WTC11 (cell line): ENCODE measurements around the gene MAP1B. TPM values are rescaled to one million over a fixed set of nuclear protein-coding genes. Genes with fewer than 3 reads are reported as not detected.

Source experiments
- ATAC-seq: fragments of 200-7000 bp; cut with Tn5 transposase; 2 replicates; pipeline ENCODE4 v1.10.0; 2021; ENCODE audit warnings: mild to moderate bottlenecking, moderate library complexity
- CTCF ChIA-PET: fragments of 300-600 bp; sonication (Branson Sonifier 250); formaldehyde crosslinking; loops from one replicate; lab custom pipeline; 2021; ENCODE audit warnings: antibody characterized with exemption; lab: Charles Lee
- POLR2A ChIA-PET: fragments of 350-600 bp; sonication (Branson Sonifier 250); formaldehyde crosslinking; loops from one replicate; lab custom pipeline; 2021; ENCODE audit warnings: antibody characterized with exemption; lab: Charles Lee
- DNase-seq: peaks from one replicate; pipeline ENCODE4 v3.0.0; 2021; ENCODE audit warnings: low spot score
- H3K27ac Mint-ChIP-seq: 2 replicates; pipeline ENCODE4 v1.8.0; 2021; ENCODE audit warnings: mixed read lengths
- H3K27me3 Mint-ChIP-seq: 2 replicates; pipeline ENCODE4 v1.8.0; 2021; ENCODE audit warnings: low read depth, mild to moderate bottlenecking, moderate library complexity, mixed read lengths
- H3K36me3 Mint-ChIP-seq: 2 replicates; pipeline ENCODE4 v1.8.0; 2021; ENCODE audit warnings: mixed read lengths
- H3K4me1 Mint-ChIP-seq: 2 replicates; pipeline ENCODE4 v1.8.0; 2022; ENCODE audit warnings: mixed read lengths
- H3K4me3 Mint-ChIP-seq: 2 replicates; pipeline ENCODE4 v1.8.0; 2021; ENCODE audit warnings: mild to moderate bottlenecking, moderate library complexity, mixed read lengths
- H3K9me3 Mint-ChIP-seq: 2 replicates; pipeline ENCODE4 v1.8.0; 2021; ENCODE audit warnings: mixed read lengths
- CREM ChIP-seq: sonication (generic); formaldehyde crosslinking; IDR thresholded peaks from 2 replicates; pipeline ENCODE4 v1.8.1; 2022; ENCODE audit warnings: mild to moderate bottlenecking, missing genetic modification reagents, moderate library complexity
- E2F4 ChIP-seq: sonication (generic); formaldehyde crosslinking; IDR thresholded peaks from 2 replicates; pipeline ENCODE4 v1.8.1; 2022; ENCODE audit warnings: low read depth, mild to moderate bottlenecking, moderate library complexity, missing genetic modification reagents, borderline replicate concordance
- ETV6 ChIP-seq: sonication (generic); formaldehyde crosslinking; IDR thresholded peaks from 2 replicates; pipeline ENCODE4 v1.8.1; 2022; ENCODE audit warnings: mild to moderate bottlenecking, missing genetic modification reagents
- FOXJ3 ChIP-seq: sonication (generic); formaldehyde crosslinking; IDR thresholded peaks from 2 replicates; pipeline ENCODE4 v1.9.0; 2021; ENCODE audit warnings: missing genetic modification reagents, mild to moderate bottlenecking, borderline replicate concordance
- FOXP1 ChIP-seq: sonication (generic); formaldehyde crosslinking; IDR thresholded peaks from 2 replicates; pipeline ENCODE4 v1.8.0; 2022; ENCODE audit warnings: missing genetic modification reagents, mild to moderate bottlenecking, moderate library complexity, borderline replicate concordance
- GABPB1 ChIP-seq: sonication (generic); formaldehyde crosslinking; IDR thresholded peaks from 2 replicates; pipeline ENCODE4 v1.8.1; 2023; ENCODE audit warnings: mild to moderate bottlenecking, missing genetic modification reagents
- GTF2I ChIP-seq: fragments of 250-450 bp; sonication (Bioruptor Pico); conservative IDR thresholded peaks from 2 replicates; pipeline ENCODE4 v1.4.0; 2021; ENCODE audit warnings: mild to moderate bottlenecking
- MAX ChIP-seq: sonication (generic); formaldehyde crosslinking; IDR thresholded peaks from 2 replicates; pipeline ENCODE4 v1.8.0; 2022; ENCODE audit warnings: mild to moderate bottlenecking, missing genetic modification reagents
- NFATC4 ChIP-seq: fragments of 250-450 bp; sonication (Bioruptor Pico); IDR thresholded peaks from 2 replicates; pipeline ENCODE4 v1.9.0; 2021; ENCODE audit warnings: mild to moderate bottlenecking
- NR3C1 ChIP-seq: sonication (generic); formaldehyde crosslinking; conservative IDR thresholded peaks from 2 replicates; pipeline ENCODE4 v1.8.1; 2023; ENCODE audit warnings: low read depth, mild to moderate bottlenecking, missing genetic modification reagents
- PRDM15 ChIP-seq: sonication (generic); formaldehyde crosslinking; IDR thresholded peaks from 2 replicates; pipeline ENCODE4 v1.8.0; 2022; ENCODE audit warnings: missing genetic modification reagents
- PREB ChIP-seq: sonication (generic); formaldehyde crosslinking; IDR thresholded peaks from 2 replicates; pipeline ENCODE4 v1.8.1; 2022; ENCODE audit warnings: mild to moderate bottlenecking, missing genetic modification reagents, moderate library complexity, borderline replicate concordance
- SMAD4 ChIP-seq: sonication (generic); formaldehyde crosslinking; IDR thresholded peaks from 2 replicates; pipeline ENCODE4 v1.8.0; 2022; ENCODE audit warnings: mild to moderate bottlenecking, missing genetic modification reagents
- ZBTB21 ChIP-seq: sonication (generic); formaldehyde crosslinking; IDR thresholded peaks from 2 replicates; pipeline ENCODE4 v1.8.1; 2023; ENCODE audit warnings: mild to moderate bottlenecking, missing genetic modification reagents, borderline replicate concordance
- ZNF219 ChIP-seq: sonication (generic); formaldehyde crosslinking; IDR thresholded peaks from 2 replicates; pipeline ENCODE4 v1.8.0; 2023; ENCODE audit warnings: missing genetic modification reagents, mild to moderate bottlenecking, borderline replicate concordance
- ZNF263 ChIP-seq: sonication (generic); formaldehyde crosslinking; IDR thresholded peaks from 2 replicates; pipeline ENCODE4 v1.8.1; 2022; ENCODE audit warnings: low read depth, mild to moderate bottlenecking, moderate library complexity, missing genetic modification reagents
- total RNA-seq: library from RNA; stranded (reverse); gene quantifications from 3 replicates; pipeline ENCODE4 v1.2.3, GENCODE V29; 2021
- TF ChIP-seq, protein P1 (sequence below): sonication (generic); formaldehyde crosslinking; conservative IDR thresholded peaks from 2 replicates; pipeline ENCODE4 v1.8.1; 2022; ENCODE audit warnings: mild to moderate bottlenecking, missing genetic modification reagents
- TF ChIP-seq, protein P2 (sequence below): sonication (generic); formaldehyde crosslinking; IDR thresholded peaks from 2 replicates; pipeline ENCODE4 v1.8.1; 2023; ENCODE audit warnings: mild to moderate bottlenecking, missing genetic modification reagents, moderate library complexity
- TF ChIP-seq, protein P3 (sequence below): sonication (generic); formaldehyde crosslinking; IDR thresholded peaks from 2 replicates; pipeline ENCODE4 v1.8.0; 2022; ENCODE audit warnings: mild to moderate bottlenecking, missing genetic modification reagents
- TF ChIP-seq, protein P4 (sequence below): fragments of 250-450 bp; sonication (Bioruptor Pico); IDR thresholded peaks from 2 replicates; pipeline ENCODE4 v1.9.0; 2021; ENCODE audit warnings: mild to moderate bottlenecking
- TF ChIP-seq, protein P5 (sequence below): sonication (generic); formaldehyde crosslinking; IDR thresholded peaks from 2 replicates; pipeline ENCODE4 v1.8.1; 2022; ENCODE audit warnings: low read depth, missing genetic modification reagents, borderline replicate concordance

MAP1B gene
- total RNA-seq, 1 experiment from 2014 or later, result 95.0 TPM

DNA sequence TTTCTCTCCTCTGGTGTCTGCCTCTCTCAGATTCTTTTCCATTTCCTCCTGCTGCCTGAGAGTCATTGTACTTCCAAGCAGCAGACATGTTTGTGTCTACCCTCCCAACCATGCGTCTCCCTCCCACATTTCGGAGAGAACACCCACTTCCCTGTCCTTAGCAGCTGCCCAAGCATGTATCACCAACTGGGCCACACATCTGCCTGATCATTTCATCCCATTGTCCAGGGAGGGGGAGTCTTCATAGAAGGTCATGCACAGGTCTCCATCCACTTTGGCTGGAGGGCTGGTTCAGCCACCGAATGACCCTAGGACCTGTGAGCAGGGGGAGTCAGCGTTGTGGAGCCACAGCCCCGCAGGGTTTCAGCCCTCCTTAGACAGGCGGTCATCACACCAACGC lies 75.4 kb downstream of the MAP1B start (continued):
- TF ChIP-seq, protein P1, sequence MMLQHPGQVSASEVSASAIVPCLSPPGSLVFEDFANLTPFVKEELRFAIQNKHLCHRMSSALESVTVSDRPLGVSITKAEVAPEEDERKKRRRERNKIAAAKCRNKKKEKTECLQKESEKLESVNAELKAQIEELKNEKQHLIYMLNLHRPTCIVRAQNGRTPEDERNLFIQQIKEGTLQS (CRISPR knock-in tag), result no peak
- no peak for TF ChIP-seq CREM (CRISPR knock-in tag)
- no peak for TF ChIP-seq ZNF263
- TF ChIP-seq FOXP1 (CRISPR knock-in tag), result no peak
- TF ChIP-seq, protein P2, sequence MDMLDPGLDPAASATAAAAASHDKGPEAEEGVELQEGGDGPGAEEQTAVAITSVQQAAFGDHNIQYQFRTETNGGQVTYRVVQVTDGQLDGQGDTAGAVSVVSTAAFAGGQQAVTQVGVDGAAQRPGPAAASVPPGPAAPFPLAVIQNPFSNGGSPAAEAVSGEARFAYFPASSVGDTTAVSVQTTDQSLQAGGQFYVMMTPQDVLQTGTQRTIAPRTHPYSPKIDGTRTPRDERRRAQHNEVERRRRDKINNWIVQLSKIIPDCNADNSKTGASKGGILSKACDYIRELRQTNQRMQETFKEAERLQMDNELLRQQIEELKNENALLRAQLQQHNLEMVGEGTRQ (CRISPR knock-in tag), result no peak
- TF ChIP-seq, all 79 proteins: peak for 0

GRCh38 chr5:72183101-72183520 lies 75.8 kb downstream of the MAP1B start:
- Mint-ChIP-seq H3K27ac (peak overlapping the region; percentile 55), H3K9me3 (no peaks in the 10 kb centered on the region), H3K27me3 (no peaks in the 10 kb centered on the region; the same call in 1 of the 2 replicates), H3K4me1 (peaks cover 35% of the 10 kb centered on the region), H3K36me3 (peaks cover 19% of the 10 kb centered on the region), H3K4me3 (no peak overlapping the region)
- CTCF ChIA-PET, result no interaction called here
- no peak for DNase-seq
- peak; percentile 54 for ATAC-seq
- TF ChIP-seq, protein P3, sequence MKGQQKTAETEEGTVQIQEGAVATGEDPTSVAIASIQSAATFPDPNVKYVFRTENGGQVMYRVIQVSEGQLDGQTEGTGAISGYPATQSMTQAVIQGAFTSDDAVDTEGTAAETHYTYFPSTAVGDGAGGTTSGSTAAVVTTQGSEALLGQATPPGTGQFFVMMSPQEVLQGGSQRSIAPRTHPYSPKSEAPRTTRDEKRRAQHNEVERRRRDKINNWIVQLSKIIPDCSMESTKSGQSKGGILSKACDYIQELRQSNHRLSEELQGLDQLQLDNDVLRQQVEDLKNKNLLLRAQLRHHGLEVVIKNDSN (CRISPR knock-in tag), result no peak
- TF ChIP-seq E2F4 (no peak), GTF2I (no peak), GABPB1 (CRISPR knock-in tag) (no peak), ZBTB21 (CRISPR knock-in tag) (no peak), SMAD4 (no peak), ZNF219 (CRISPR knock-in tag) (no peak), ETV6 (no peak), NFATC4 (CRISPR knock-in tag) (no peak), NR3C1 (CRISPR knock-in tag) (no peak), FOXJ3 (no peak)
- TF ChIP-seq, protein P4, sequence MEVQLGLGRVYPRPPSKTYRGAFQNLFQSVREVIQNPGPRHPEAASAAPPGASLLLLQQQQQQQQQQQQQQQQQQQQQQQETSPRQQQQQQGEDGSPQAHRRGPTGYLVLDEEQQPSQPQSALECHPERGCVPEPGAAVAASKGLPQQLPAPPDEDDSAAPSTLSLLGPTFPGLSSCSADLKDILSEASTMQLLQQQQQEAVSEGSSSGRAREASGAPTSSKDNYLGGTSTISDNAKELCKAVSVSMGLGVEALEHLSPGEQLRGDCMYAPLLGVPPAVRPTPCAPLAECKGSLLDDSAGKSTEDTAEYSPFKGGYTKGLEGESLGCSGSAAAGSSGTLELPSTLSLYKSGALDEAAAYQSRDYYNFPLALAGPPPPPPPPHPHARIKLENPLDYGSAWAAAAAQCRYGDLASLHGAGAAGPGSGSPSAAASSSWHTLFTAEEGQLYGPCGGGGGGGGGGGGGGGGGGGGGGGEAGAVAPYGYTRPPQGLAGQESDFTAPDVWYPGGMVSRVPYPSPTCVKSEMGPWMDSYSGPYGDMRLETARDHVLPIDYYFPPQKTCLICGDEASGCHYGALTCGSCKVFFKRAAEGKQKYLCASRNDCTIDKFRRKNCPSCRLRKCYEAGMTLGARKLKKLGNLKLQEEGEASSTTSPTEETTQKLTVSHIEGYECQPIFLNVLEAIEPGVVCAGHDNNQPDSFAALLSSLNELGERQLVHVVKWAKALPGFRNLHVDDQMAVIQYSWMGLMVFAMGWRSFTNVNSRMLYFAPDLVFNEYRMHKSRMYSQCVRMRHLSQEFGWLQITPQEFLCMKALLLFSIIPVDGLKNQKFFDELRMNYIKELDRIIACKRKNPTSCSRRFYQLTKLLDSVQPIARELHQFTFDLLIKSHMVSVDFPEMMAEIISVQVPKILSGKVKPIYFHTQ (CRISPR knock-in tag), result no peak
- TF ChIP-seq, protein P5, sequence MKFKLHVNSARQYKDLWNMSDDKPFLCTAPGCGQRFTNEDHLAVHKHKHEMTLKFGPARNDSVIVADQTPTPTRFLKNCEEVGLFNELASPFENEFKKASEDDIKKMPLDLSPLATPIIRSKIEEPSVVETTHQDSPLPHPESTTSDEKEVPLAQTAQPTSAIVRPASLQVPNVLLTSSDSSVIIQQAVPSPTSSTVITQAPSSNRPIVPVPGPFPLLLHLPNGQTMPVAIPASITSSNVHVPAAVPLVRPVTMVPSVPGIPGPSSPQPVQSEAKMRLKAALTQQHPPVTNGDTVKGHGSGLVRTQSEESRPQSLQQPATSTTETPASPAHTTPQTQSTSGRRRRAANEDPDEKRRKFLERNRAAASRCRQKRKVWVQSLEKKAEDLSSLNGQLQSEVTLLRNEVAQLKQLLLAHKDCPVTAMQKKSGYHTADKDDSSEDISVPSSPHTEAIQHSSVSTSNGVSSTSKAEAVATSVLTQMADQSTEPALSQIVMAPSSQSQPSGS (CRISPR knock-in tag), result no peak
- POLR2A ChIA-PET, result no interaction called here

GRCh38 chr5:72184408-72184807 lies 77.1 kb downstream of the MAP1B start:
- H3K4me3 Mint-ChIP-seq, result no peak overlapping the region
- POLR2A ChIA-PET, result no interaction called here
- no peaks in the 10 kb centered on the region for H3K9me3 Mint-ChIP-seq
- no peak for TF ChIP-seq PREB
- no peak for TF ChIP-seq PRDM15 (CRISPR knock-in tag)
- TF ChIP-seq MAX (CRISPR knock-in tag), result no peak

More at GRCh38 chr5:72184408-72184807, 77.1 kb downstream of the MAP1B start:
- ATAC-seq, result no peak
- Mint-ChIP-seq H3K36me3 (peaks cover 22% of the 10 kb centered on the region), H3K27me3 (no peaks in the 10 kb centered on the region; the same call in 1 of the 2 replicates), H3K4me1 (peaks cover 26% of the 10 kb centered on the region), H3K27ac (no peak overlapping the region)
- DNase-seq, result no peak
- CTCF ChIA-PET, result no interaction called here
